K562 (cell line): ENCODE measurements around the gene HPS3. TPM values are rescaled to one million over a fixed set of nuclear protein-coding genes. Genes with fewer than 3 reads are reported as not detected.
A peak's percentile ranks its signal among the peaks of the same experiment; 100 is the strongest.

Experiments used
- ADNP ChIP-seq: fragments of 200-800 bp; sonication (Bioruptor generic); IDR thresholded peaks from 2 replicates; pipeline ENCODE4 v1.6.1; 2016; ENCODE audit warnings: missing genetic modification characterization, missing compliant biosample characterization
- CBFA2T2 ChIP-seq: fragments of 450-650 bp; conservative IDR thresholded peaks from 2 replicates; pipeline ENCODE4 v1.6.1; 2017; ENCODE audit warnings: mild to moderate bottlenecking
- CREM ChIP-seq: IDR thresholded peaks from 2 replicates; pipeline ENCODE4 v1.6.1; 2014; ENCODE audit warnings: antibody characterized with exemption, low read depth
- DLX4 ChIP-seq: fragments of 250-450 bp; sonication (Bioruptor Pico); IDR thresholded peaks from 2 replicates; pipeline ENCODE4 v1.6.1; 2021; ENCODE audit warnings: mild to moderate bottlenecking
- E2F1 ChIP-seq: sonication (generic); formaldehyde crosslinking; IDR thresholded peaks from 2 replicates; pipeline ENCODE4 v1.8.1; 2023; ENCODE audit warnings: mild to moderate bottlenecking, missing genetic modification reagents, moderate library complexity
- EGR1 ChIP-seq: fragments of 450-650 bp; conservative IDR thresholded peaks from 2 replicates; pipeline ENCODE4 v1.6.1; 2017; ENCODE audit warnings: mild to moderate bottlenecking
- ELF2 ChIP-seq: fragments of 250-450 bp; sonication (Bioruptor Pico); IDR thresholded peaks from 2 replicates; pipeline ENCODE4 v1.5.0; 2021; ENCODE audit warnings: mild to moderate bottlenecking
- HCFC1 ChIP-seq: IDR thresholded peaks from 2 replicates; pipeline ENCODE4 v1.6.1; 2012; ENCODE audit warnings: low read depth, low read length, improper control_type of control experiment
- HDAC1 ChIP-seq, 2 experiments: fragments of 450-650 bp; IDR thresholded peaks; 2 replicates each; pipeline ENCODE4 v1.6.1; 2016 to 2017; ENCODE audit warnings: inconsistent platforms in 1 of 2, mild to moderate bottlenecking in 1 of 2, moderate library complexity in 1 of 2
- HNRNPUL1 ChIP-seq: fragments of 200-400 bp; formaldehyde crosslinking; IDR thresholded peaks from 2 replicates; pipeline ENCODE4 v1.6.1; 2017; ENCODE audit warnings: low read length
- HOMEZ ChIP-seq: fragments of 250-450 bp; sonication (Bioruptor Pico); IDR thresholded peaks from 2 replicates; pipeline ENCODE4 v1.4.0; 2020; ENCODE audit warnings: mild to moderate bottlenecking, moderate library complexity
- MAFF ChIP-seq: IDR thresholded peaks from 2 replicates; pipeline ENCODE4 v1.6.1; 2012; ENCODE audit warnings: low read length, improper control_type of control experiment
- MTF1 ChIP-seq: fragments of 250-450 bp; sonication (Bioruptor Pico); IDR thresholded peaks from 2 replicates; pipeline ENCODE4 v1.9.0; 2021; ENCODE audit warnings: moderate library complexity, mild to moderate bottlenecking, inconsistent platforms, borderline replicate concordance
- RAD21 ChIP-seq, 2 experiments: fragments of 250-450 bp in 1 of 2; fragments of 450-650 bp in 1 of 2; sonication (Bioruptor Pico) in 1 of 2; formaldehyde crosslinking in 1 of 2; IDR thresholded peaks in 1 of 2; conservative IDR thresholded peaks in 1 of 2; 2 replicates each; pipeline versions ENCODE4 v1.4.0 to v1.8.0; 2020 to 2022; ENCODE audit warnings: mild to moderate bottlenecking in 2 of 2, moderate library complexity in 1 of 2
- RUNX1 ChIP-seq: sonication (generic); IDR thresholded peaks from 2 replicates; pipeline ENCODE4 v1.6.1; 2016; ENCODE audit warnings: antibody characterized with exemption, low read depth
- SREBF1 ChIP-seq: fragments of 150-350 bp; IDR thresholded peaks from 2 replicates; pipeline ENCODE4 v1.6.1; 2014; ENCODE audit warnings: antibody characterized with exemption, low read depth, low read length, borderline replicate concordance
- TSHZ1 ChIP-seq: fragments of 250-450 bp; sonication (Bioruptor Pico); IDR thresholded peaks from 2 replicates; pipeline ENCODE4 v1.4.0; 2020; ENCODE audit warnings: mild to moderate bottlenecking, moderate library complexity
- USF2 ChIP-seq: sonication (generic); formaldehyde crosslinking; IDR thresholded peaks from 2 replicates; pipeline ENCODE4 v1.5.0; 2020; ENCODE audit warnings: missing genetic modification reagents
- XRCC5 ChIP-seq: fragments of 200-400 bp; formaldehyde crosslinking; IDR thresholded peaks from 2 replicates; pipeline ENCODE4 v1.6.1; 2017; ENCODE audit warnings: low read depth, mild to moderate bottlenecking, low read length
- ZEB2 ChIP-seq: fragments of 450-650 bp; IDR thresholded peaks from 2 replicates; pipeline ENCODE4 v1.6.1; 2016
- ZNF197 ChIP-seq: fragments of 200-800 bp; sonication (Bioruptor generic); IDR thresholded peaks from 2 replicates; pipeline ENCODE4 v1.6.1; 2016; ENCODE audit warnings: low read depth, missing genetic modification characterization, missing compliant biosample characterization
- polyA plus RNA-seq, 8 experiments: library from polyadenylated mRNA; depleted of rRNA in 4 of 8; stranded (reverse) in 5 of 8; unstranded in 3 of 8; fragments of >200 nt; fragmentation: Nextera tagmentation in 2 of 8; fragmentation: Illumina TruSeq in 1 of 8; extraction: Ambion mirVana in 2 of 8; extraction: Trizol in 1 of 8; gene quantifications; 2 replicates each; pipeline versions ENCODE4 v1.2.1 to v1.2.3, GENCODE V29; 2011 to 2014; ENCODE audit warnings: inconsistent platforms in 1 of 8, missing spikeins in 1 of 8
- total RNA-seq, 7 experiments: library from RNA; depleted of rRNA in 6 of 7; stranded (reverse); fragments of >200 nt in 6 of 7; fragmentation: Illumina TruSeq in 2 of 7; extraction: Trizol in 2 of 7; gene quantifications; 2 replicates each; pipeline versions ENCODE4 v1.2.1 to v1.2.3, GENCODE V29; 2011 to 2021; ENCODE audit warnings: low replicate concordance in 1 of 7

The HPS3 gene
- total and polyA plus RNA-seq, 9 of the 15 experiments (the other 6 are each of a cell fraction or from before 2014, with no cell fraction given) = 1.2 to 11.3 (median 7.6) TPM

DNA sequence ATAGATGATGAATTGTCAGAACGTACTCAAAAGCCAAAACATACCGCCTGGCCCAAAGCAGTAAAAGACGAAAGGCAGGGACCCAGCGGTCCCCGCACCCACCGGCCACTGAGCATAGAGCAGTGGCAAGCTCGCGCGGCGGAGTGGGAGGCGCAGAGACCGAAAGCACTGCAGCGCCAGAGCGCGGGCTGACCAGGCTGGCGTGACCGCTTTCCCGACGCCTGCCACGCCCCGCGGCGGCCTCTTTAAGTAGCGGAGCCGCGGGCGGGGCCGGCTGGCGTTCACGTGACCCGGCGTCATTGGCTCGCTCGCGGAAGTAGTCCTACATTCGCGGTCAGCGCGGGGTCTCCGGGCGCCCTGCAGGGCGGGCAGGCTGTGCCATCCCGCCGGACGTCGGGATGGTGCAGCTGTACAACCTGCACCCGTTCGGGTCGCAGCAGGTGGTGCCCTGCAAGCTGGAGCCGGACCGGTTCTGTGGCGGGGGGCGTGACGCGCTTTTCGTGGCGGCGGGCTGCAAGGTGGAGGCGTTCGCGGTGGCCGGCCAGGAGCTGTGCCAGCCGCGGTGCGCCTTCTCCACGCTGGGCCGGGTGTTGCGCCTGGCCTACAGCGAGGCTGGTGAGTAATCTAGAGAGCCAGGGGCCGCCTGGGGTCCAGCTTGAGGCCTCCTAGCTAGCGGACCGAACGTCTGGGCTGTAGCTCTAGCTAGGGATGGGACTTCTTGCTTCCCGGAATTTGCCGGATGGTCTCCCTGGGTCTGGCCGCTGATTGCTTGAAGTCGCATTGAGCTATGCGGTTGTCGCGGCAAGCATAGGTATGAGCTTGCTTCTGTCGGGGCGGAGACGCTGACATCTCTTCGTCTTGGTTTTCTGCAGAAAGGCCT is at the start of gene HPS3 (continued):
- no peak; the same call in 1 of the 2 replicates for TF ChIP-seq HCFC1
- TF ChIP-seq XRCC5 = no peak
- TF ChIP-seq RUNX1 = no peak
- no peak for TF ChIP-seq TSHZ1 (CRISPR knock-in tag)
- TF ChIP-seq EGR1 = 0 out of 2 replicates have a peak, but pooled peaks have one; percentile 1
- TF ChIP-seq DLX4 (CRISPR knock-in tag) = no peak
- no peak for TF ChIP-seq RAD21 (CRISPR knock-in tag; conservative IDR thresholded peaks at IDR 0.05 in 1 of 2, IDR thresholded peaks at IDR 0.05 in 1 of 2)
- TF ChIP-seq ZNF197 (CRISPR knock-in tag) = no peak
- no peak for TF ChIP-seq ZEB2
- no peak for TF ChIP-seq MTF1
- TF ChIP-seq E2F1 = 0 out of 2 replicates have a peak, but pooled peaks have one; percentile 72
- TF ChIP-seq HDAC1 (IDR thresholded peaks at IDR 0.05) = peak in 1 of 2 experiments; percentile 92; a peak in 2 of 4 replicates
- no peak for TF ChIP-seq HNRNPUL1
- TF ChIP-seq CBFA2T2 = peak; percentile 64
- TF ChIP-seq USF2 (CRISPR knock-in tag) = peak; percentile 97
- TF ChIP-seq ADNP = no peak
- peak; percentile 90 for TF ChIP-seq ELF2 (CRISPR knock-in tag)
- TF ChIP-seq SREBF1 = no peak
- TF ChIP-seq MAFF = no peak
- 0 out of 2 replicates have a peak, but pooled peaks have one; percentile 32 for TF ChIP-seq HOMEZ
- peak; percentile 80 for TF ChIP-seq CREM
